H9 (cell line): ENCODE data around the gene VEGFB. TPM values are rescaled to one million over a fixed set of nuclear protein-coding genes. Genes with fewer than 3 reads are reported as not detected.

Experiments used
- DNase-seq: peaks from one replicate; pipeline ENCODE4 v3.0.0-alpha.2; 2017
- H2AFZ ChIP-seq: one replicate; pipeline ENCODE4 v1.6.1; 2013; ENCODE audit warnings: mild to moderate bottlenecking, low read length, control low read depth, moderate library complexity
- H2AK5ac ChIP-seq: 2 replicates; pipeline ENCODE4 v1.6.1; 2013; ENCODE audit warnings: low read length, control low read depth, mixed read lengths; ENCODE audit not compliant: insufficient read length
- H2BK120ac ChIP-seq: one replicate; pipeline ENCODE4 v1.6.1; 2013; ENCODE audit warnings: low read depth, mild to moderate bottlenecking, low read length, control low read depth, inconsistent platforms; ENCODE audit not compliant: poor library complexity, severe bottlenecking
- H2BK12ac ChIP-seq: 2 replicates; pipeline ENCODE4 v1.6.1; 2013; ENCODE audit warnings: low read length, control low read depth, mixed read lengths, low read depth; ENCODE audit not compliant: insufficient read length
- H2BK15ac ChIP-seq: 2 replicates; pipeline ENCODE4 v1.6.1; 2013; ENCODE audit warnings: low read depth, low read length, control low read depth
- H2BK20ac ChIP-seq: one replicate; pipeline ENCODE4 v1.6.1; 2013; ENCODE audit warnings: low read depth, mild to moderate bottlenecking, low read length, control low read depth, inconsistent platforms; ENCODE audit not compliant: poor library complexity, severe bottlenecking
- H2BK5ac ChIP-seq: 2 replicates; pipeline ENCODE4 v1.6.1; 2013; ENCODE audit warnings: low read length, control low read depth, mixed read lengths; ENCODE audit not compliant: insufficient read length
- H3K14ac ChIP-seq: 2 replicates; pipeline ENCODE4 v1.6.1; 2013; ENCODE audit warnings: low read length, control low read depth; ENCODE audit not compliant: insufficient read depth
- H3K18ac ChIP-seq: 2 replicates; pipeline ENCODE4 v1.6.1; 2013; ENCODE audit warnings: low read depth, mild to moderate bottlenecking, mixed read lengths, low read length, control low read depth; ENCODE audit not compliant: insufficient read length
- H3K23ac ChIP-seq: 2 replicates; pipeline ENCODE4 v1.6.1; 2013; ENCODE audit warnings: low read length, control low read depth, mixed read lengths, low read depth; ENCODE audit not compliant: insufficient read length
- H3K23me2 ChIP-seq: 2 replicates; pipeline ENCODE4 v1.6.1; 2013; ENCODE audit warnings: low read depth, mild to moderate bottlenecking, mixed read lengths, low read length, control low read depth; ENCODE audit not compliant: insufficient read length, poor library complexity, severe bottlenecking
- H3K27ac ChIP-seq: 2 replicates; pipeline ENCODE4 v1.5.1; 2013; ENCODE audit warnings: low read length, control low read depth, mixed read lengths, low read depth; ENCODE audit not compliant: insufficient read length
- H3K27me3 ChIP-seq: 2 replicates; pipeline ENCODE4 v1.6.1; 2013; ENCODE audit warnings: low read length, control low read depth, inconsistent platforms; ENCODE audit not compliant: insufficient read depth
- H3K4ac ChIP-seq: 2 replicates; pipeline ENCODE4 v1.6.1; 2013; ENCODE audit warnings: low read depth, mild to moderate bottlenecking, control low read depth, inconsistent platforms, low read length, moderate library complexity
- H3K4me1 ChIP-seq: 2 replicates; pipeline ENCODE4 v1.6.1; 2013; ENCODE audit warnings: low read length, control low read depth, inconsistent platforms; ENCODE audit not compliant: insufficient read depth
- H3K4me2 ChIP-seq: 2 replicates; pipeline ENCODE4 v1.6.1; 2013; ENCODE audit warnings: low read length, control low read depth, mixed read lengths; ENCODE audit not compliant: insufficient read length, insufficient read depth
- H3K56ac ChIP-seq: 2 replicates; pipeline ENCODE4 v1.6.1; 2013; ENCODE audit warnings: low read depth, mild to moderate bottlenecking, mixed read lengths, low read length, control low read depth; ENCODE audit not compliant: insufficient read length
- H3K79me1 ChIP-seq: 2 replicates; pipeline ENCODE4 v1.6.1; 2013; ENCODE audit warnings: low read depth, mild to moderate bottlenecking, moderate library complexity, low read length, control low read depth, inconsistent platforms; ENCODE audit not compliant: insufficient read depth, poor library complexity, severe bottlenecking
- H3K79me2 ChIP-seq: 2 replicates; pipeline ENCODE4 v1.6.1; 2013; ENCODE audit warnings: low read length, control low read depth, inconsistent platforms; ENCODE audit not compliant: insufficient read depth
- H3K9ac ChIP-seq: 2 replicates; pipeline ENCODE4 v1.6.1; 2013; ENCODE audit warnings: low read length, control low read depth, mixed read lengths; ENCODE audit not compliant: insufficient read length; ENCODE audit errors: extremely low read depth
- H3K9me3 ChIP-seq: one replicate; pipeline ENCODE4 v1.6.1; 2013; ENCODE audit warnings: low read depth, low read length, inconsistent platforms; ENCODE audit not compliant: control insufficient read depth
- H3T11ph ChIP-seq: one replicate; pipeline ENCODE4 v1.6.1; 2013; ENCODE audit warnings: mild to moderate bottlenecking, low read length, control low read depth, inconsistent platforms
- H4K20me1 ChIP-seq: one replicate; pipeline ENCODE4 v1.6.1; 2013; ENCODE audit not compliant: control insufficient read depth, insufficient read length, insufficient read depth
- H4K5ac ChIP-seq: 2 replicates; pipeline ENCODE4 v1.6.1; 2013; ENCODE audit warnings: low read depth, mild to moderate bottlenecking, mixed read lengths, low read length, control low read depth; ENCODE audit not compliant: insufficient read length
- H4K8ac ChIP-seq: replicated peaks from 2 replicates; pipeline ENCODE4 v1.6.1; 2013; ENCODE audit warnings: low read length, control low read depth, mixed read lengths, low read depth; ENCODE audit not compliant: insufficient read length
- H4K91ac ChIP-seq: 2 replicates; pipeline ENCODE4 v1.6.1; 2013; ENCODE audit warnings: low read depth, mild to moderate bottlenecking, moderate library complexity, mixed read lengths, low read length, control low read depth; ENCODE audit not compliant: insufficient read length
- H3K27ac Mint-ChIP-seq, 3 experiments: 2 replicates in 2 of 3; 3 replicates in 1 of 3; pipeline ENCODE4 v1.8.0; 2020 to 2021; ENCODE audit warnings: mixed read lengths in 3 of 3, mild to moderate bottlenecking in 1 of 3, moderate library complexity in 1 of 3
- H3K27me3 Mint-ChIP-seq: 2 replicates; pipeline ENCODE4 v1.8.0; 2021; ENCODE audit warnings: low read depth, mild to moderate bottlenecking, moderate library complexity, mixed read lengths
- H3K36me3 Mint-ChIP-seq, 3 experiments: 2 replicates in 2 of 3; 3 replicates in 1 of 3; pipeline ENCODE4 v1.8.0; 2020 to 2021; ENCODE audit warnings: low read depth in 3 of 3, mixed read lengths in 3 of 3; ENCODE audit not compliant: insufficient read depth in 1 of 3
- H3K4me1 Mint-ChIP-seq, 2 experiments: 2 replicates each; pipeline ENCODE4 v1.8.0; 2020; ENCODE audit warnings: mixed read lengths in 2 of 2
- H3K4me3 Mint-ChIP-seq, 2 experiments: 2 replicates in 1 of 2; 3 replicates in 1 of 2; pipeline ENCODE4 v1.8.0; 2020 to 2021; ENCODE audit warnings: mild to moderate bottlenecking in 2 of 2, mixed read lengths in 2 of 2, moderate library complexity in 1 of 2
- H3K9me3 Mint-ChIP-seq, 2 experiments: 2 replicates in 1 of 2; 3 replicates in 1 of 2; pipeline ENCODE4 v1.8.0; 2020; ENCODE audit warnings: mild to moderate bottlenecking in 2 of 2, mixed read lengths in 2 of 2, moderate library complexity in 1 of 2
- CTCF ChIP-seq: fragments of 200-600 bp; sonication (generic); conservative IDR thresholded peaks from 3 replicates; pipeline ENCODE4 v1.8.0; 2021; ENCODE audit warnings: antibody characterized with exemption, mild to moderate bottlenecking
- WGBS: extraction: QIAGEN DNeasy Blood & Tissue Kit; methylation state at CpG from one replicate; pipeline ENCODE4 v1.1.7; 2013; ENCODE audit warnings: missing lambda C conversion rate, low lambda C conversion rate, mixed read lengths; ENCODE audit not compliant: insufficient read length; ENCODE audit errors: extremely low coverage; 5-methylcytosine and 5-hydroxymethylcytosine counted together
- total RNA-seq: library from RNA; stranded (reverse); gene quantifications from 2 replicates; pipeline ENCODE4 v1.2.1, GENCODE V29; 2021

Gene VEGFB
- total RNA-seq, 1 experiment from 2014 or later, result 57.7 TPM

- Histone ChIP-seq H4K5ac (no peak overlapping the region), H2BK120ac (no peak overlapping the region), H3K79me1 (no peaks in the 10 kb centered on the region), H2BK15ac (no peak overlapping the region), H4K8ac (no peak overlapping the region), H3K14ac (no peak overlapping the region; the same call in 1 of the 2 replicates), H3K18ac (no peak overlapping the region), H4K20me1 (no peaks in the 10 kb centered on the region), H3K56ac (no peak overlapping the region), H3K23ac (no peak overlapping the region), H3T11ph (no peak overlapping the region), H3K4ac (no peak overlapping the region), H3K4me1 (no peaks in the 10 kb centered on the region), H3K27me3 (peaks cover 32% of the 10 kb centered on the region), H2AK5ac (no peak overlapping the region), H4K91ac (no peak overlapping the region), H3K9ac (no peak overlapping the region), H3K27ac (no peak overlapping the region), H2BK20ac (no peak overlapping the region), H2AFZ (no peak overlapping the region), H3K9me3 (no peaks in the 10 kb centered on the region), H2BK12ac (no peak overlapping the region), H2BK5ac (no peak overlapping the region), H3K23me2 (peaks cover 18% of the 10 kb centered on the region), H3K79me2 (no peaks in the 10 kb centered on the region), H3K4me2 (no peak overlapping the region)
- WGBS, result no CpG with 5 or more reads among the region's 9 CpGs
- H3K4me1 Mint-ChIP-seq, result peaks cover 12 to 18% of the 10 kb centered on the region in 2 experiments
- H3K27ac Mint-ChIP-seq, result no peak overlapping the region
- H3K27me3 Mint-ChIP-seq, result peaks cover 45% of the 10 kb centered on the region
- DNase-seq, result no peak
- H3K36me3 Mint-ChIP-seq, result peaks cover 0 to 2% (median 0%) of the 10 kb centered on the region in 3 experiments; a peak in 3 of 7 replicates
- no peak overlapping the region for H3K4me3 Mint-ChIP-seq
- TF ChIP-seq CTCF, result no peak
- H3K9me3 Mint-ChIP-seq, result no peaks in the 10 kb centered on the region; a peak in 2 of 5 replicates
These were observed 54.0 kb downstream of the VEGFB start for GRCh38 chr11:64288353-64288750.

Other genes with a start within 250 kb of the VEGFB start
- gene OTUB1, start 248.1 kb upstream of the VEGFB start, total RNA-seq, result 114 TPM in 2 replicates
- gene FLRT1, start 198.7 kb upstream of the VEGFB start, total RNA-seq, result 0.24 and 0.31 TPM in 2 replicates
- 18.3 and 21.2 TPM in 2 replicates for gene MACROD1, start 68.5 kb upstream of the VEGFB start, total RNA-seq
- 331 and 338 TPM in 2 replicates for gene STIP1, start 48.4 kb upstream of the VEGFB start, total RNA-seq
- gene FERMT3, start 27.9 kb upstream of the VEGFB start, total RNA-seq, result 6.6 and 10.6 TPM in 2 replicates
- gene TRPT1, start 8.4 kb upstream of the VEGFB start, total RNA-seq, result 31.5 and 33.6 TPM in 2 replicates
- 39.6 and 45.8 TPM in 2 replicates for gene NUDT22, start 8.3 kb upstream of the VEGFB start, total RNA-seq
- 21.0 and 24.2 TPM in 2 replicates for gene DNAJC4, start 4.0 kb upstream of the VEGFB start, total RNA-seq
- 36.5 and 41.0 TPM in 2 replicates for gene FKBP2, start 6.5 kb downstream of the VEGFB start, total RNA-seq
- 358 and 363 TPM in 2 replicates for gene PPP1R14B, start 12.4 kb downstream of the VEGFB start, total RNA-seq
- 79.3 and 80.2 TPM in 2 replicates for gene PLCB3, start 16.9 kb downstream of the VEGFB start, total RNA-seq
- 23.3 and 25.0 TPM in 2 replicates for gene BAD, start 50.1 kb downstream of the VEGFB start, total RNA-seq
- gene GPR137, start 51.3 kb downstream of the VEGFB start, total RNA-seq, result 39.6 and 49.7 TPM in 2 replicates
- gene KCNK4, start 56.7 kb downstream of the VEGFB start, total RNA-seq, result 0.28 and 0.31 TPM in 2 replicates
- gene CATSPERZ, start 65.8 kb downstream of the VEGFB start, total RNA-seq, result 0.92 and 1.3 TPM in 2 replicates
- 42.3 and 44.0 TPM in 2 replicates for gene ESRRA, start 70.9 kb downstream of the VEGFB start, total RNA-seq
- 315 and 341 TPM in 2 replicates for gene TRMT112, start 83.0 kb downstream of the VEGFB start, total RNA-seq
- 225 and 228 TPM in 2 replicates for gene PRDX5, start 83.5 kb downstream of the VEGFB start, total RNA-seq
- gene CCDC88B, start 105.6 kb downstream of the VEGFB start, total RNA-seq, result 11.2 and 12.2 TPM in 2 replicates
- gene RPS6KA4, start 124.6 kb downstream of the VEGFB start, total RNA-seq, result 10.8 and 11.1 TPM in 2 replicates